Spinal cord (tissue), 10 donors: ENCODE data around the gene FAM117B. TPM values are rescaled to one million over a fixed set of nuclear protein-coding genes. Genes with fewer than 3 reads are reported as not detected.
"Not testable (repeated sequence)": the region's sequence is repeated elsewhere in the genome, so short reads cannot be mapped to it uniquely, and the experiment has no call there.

Experiments used
- DNase-seq, 6 donors: peaks; one replicate each; pipeline versions ENCODE4 v3.0.0 to v3.0.0-alpha.2; 2013 to 2015; ENCODE audit warnings: low spot score in 6 of 6, low read depth in 4 of 6
- H3K27ac ChIP-seq: one replicate; pipeline ENCODE4 v1.5.1; 2013; ENCODE audit warnings: low read depth, low read length, control low read depth
- H3K27me3 ChIP-seq: one replicate; pipeline ENCODE4 v1.6.1; 2013; ENCODE audit warnings: low read length; ENCODE audit not compliant: control insufficient read depth, insufficient read depth
- H3K36me3 ChIP-seq: one replicate; pipeline ENCODE4 v1.6.1; 2013; ENCODE audit warnings: low read length; ENCODE audit not compliant: control insufficient read depth, insufficient read depth
- H3K4me1 ChIP-seq: one replicate; pipeline ENCODE4 v1.6.1; 2013; ENCODE audit warnings: low read length; ENCODE audit not compliant: control insufficient read depth, insufficient read depth
- H3K4me3 ChIP-seq: one replicate; pipeline ENCODE4 v1.5.1; 2013; ENCODE audit warnings: low read depth, low read length, control low read depth
- H3K9me3 ChIP-seq: one replicate; pipeline ENCODE4 v1.6.1; 2013; ENCODE audit warnings: low read length; ENCODE audit not compliant: control insufficient read depth, insufficient read depth
- WGBS: methylation state at CpG from one replicate; pipeline ENCODE4 v1.1.5; 2013; ENCODE audit warnings: missing lambda C conversion rate; ENCODE audit not compliant: insufficient coverage; 5-methylcytosine and 5-hydroxymethylcytosine counted together
- polyA plus RNA-seq, 2 donors: library from polyadenylated mRNA; unstranded; fragments of 120-200 nt; gene quantifications; one replicate each; pipeline ENCODE4 v1.2.1, GENCODE V29; 2013; ENCODE audit not compliant: insufficient read length in 2 of 2
- total RNA-seq, 2 donors: library from RNA; depleted of rRNA in 1 of 2; stranded (reverse); fragments of 120-200 nt in 1 of 2; fragments of >200 nt in 1 of 2; gene quantifications; one replicate each; pipeline versions ENCODE4 v1.2.3 to v1.2.4, GENCODE V29; 2013 to 2014
- donor health status: healthy.

Gene FAM117B
- total and polyA plus RNA-seq, 4 donors = 11.3 to 28.4 (median 23.3) TPM

GRCh38 chr2:202660796-202661195, 26.0 kb downstream of the FAM117B start:
- no peak overlapping the region for H3K27ac ChIP-seq

GRCh38 chr2:202669841-202670240, 35.1 kb downstream of the FAM117B start:
- H3K4me3 ChIP-seq = no peak overlapping the region
- no peaks in the 10 kb centered on the region for H3K36me3 ChIP-seq
- DNase-seq = no peak
- H3K4me1 ChIP-seq = peaks cover 2% of the 10 kb centered on the region
- WGBS = no CpG with 5 or more reads among the region's 1 CpG
- H3K27ac ChIP-seq = no peak overlapping the region
- H3K9me3 ChIP-seq = no peaks in the 10 kb centered on the region
- no peaks in the 10 kb centered on the region for H3K27me3 ChIP-seq

More at GRCh38 chr2:202660796-202661195, 26.0 kb downstream of the FAM117B start:
- 60% methylated on average over 1 of the region's 2 CpGs for WGBS
- Histone ChIP-seq H3K36me3 (no peaks in the 10 kb centered on the region), H3K9me3 (no peaks in the 10 kb centered on the region), H3K27me3 (no peaks in the 10 kb centered on the region), H3K4me1 (no peaks in the 10 kb centered on the region), H3K4me3 (no peak overlapping the region)
- no peak for DNase-seq

- WGBS = no CpG with 5 or more reads among the region's 3 CpGs
- peak in 4 of 6 donors; percentile 26 to 77 (median 36) for DNase-seq
- Histone ChIP-seq H3K36me3 (no peaks in the 10 kb centered on the region), H3K4me1 (peaks cover 2% of the 10 kb centered on the region), H3K4me3 (no peak overlapping the region), H3K9me3 (no peaks in the 10 kb centered on the region), H3K27me3 (no peaks in the 10 kb centered on the region), H3K27ac (no peak overlapping the region)
Measured at GRCh38 chr2:202671317-202672035, 36.7 kb downstream of the FAM117B start.

GRCh38 chr2:202675097-202675496, 40.3 kb downstream of the FAM117B start:
- no CpG with 5 or more reads among the region's 6 CpGs for WGBS
- H3K9me3 ChIP-seq, H3K36me3 ChIP-seq, H3K4me3 ChIP-seq, H3K27ac ChIP-seq, DNase-seq, H3K27me3 ChIP-seq, H3K4me1 ChIP-seq: not testable (repeated sequence)

- no peaks in the 10 kb centered on the region for H3K4me1 ChIP-seq
- H3K27ac ChIP-seq = no peak overlapping the region
- H3K9me3 ChIP-seq = peaks cover 9% of the 10 kb centered on the region
- H3K27me3 ChIP-seq = no peaks in the 10 kb centered on the region
- H3K4me3 ChIP-seq = no peak overlapping the region
- H3K36me3 ChIP-seq = no peaks in the 10 kb centered on the region
- 100% methylated on average over 2 of the region's 3 CpGs for WGBS
- DNase-seq = no peak
Measured at GRCh38 chr2:202679980-202680379, 45.2 kb downstream of the FAM117B start.

GRCh38 chr2:202680512-202680911, 45.7 kb downstream of the FAM117B start:
- H3K27ac ChIP-seq = no peak overlapping the region
- H3K9me3 ChIP-seq = peaks cover 9% of the 10 kb centered on the region
- no CpG with 5 or more reads among the region's 1 CpG for WGBS
- no peak overlapping the region for H3K4me3 ChIP-seq
- DNase-seq = no peak
- no peaks in the 10 kb centered on the region for H3K36me3 ChIP-seq
- no peaks in the 10 kb centered on the region for H3K27me3 ChIP-seq
- H3K4me1 ChIP-seq = no peaks in the 10 kb centered on the region

- Histone ChIP-seq H3K27ac (no peak overlapping the region), H3K4me3 (no peak overlapping the region), H3K9me3 (peaks cover 9% of the 10 kb centered on the region), H3K4me1 (no peaks in the 10 kb centered on the region), H3K27me3 (no peaks in the 10 kb centered on the region), H3K36me3 (no peaks in the 10 kb centered on the region)
- DNase-seq = no peak
- 76% methylated on average over 7 of the region's 9 CpGs for WGBS
Measured at GRCh38 chr2:202681688-202682205, 47.0 kb downstream of the FAM117B start.

- no peaks in the 10 kb centered on the region for H3K27me3 ChIP-seq
- no peak overlapping the region for H3K4me3 ChIP-seq
- no peaks in the 10 kb centered on the region for H3K4me1 ChIP-seq
- H3K27ac ChIP-seq = no peak overlapping the region
- H3K36me3 ChIP-seq = no peaks in the 10 kb centered on the region
- 92% methylated on average over 6 of the region's 12 CpGs for WGBS
- DNase-seq = no peak
- H3K9me3 ChIP-seq = peaks cover 9% of the 10 kb centered on the region
Measured at GRCh38 chr2:202682274-202682673, 47.5 kb downstream of the FAM117B start.

- Histone ChIP-seq H3K27me3 (no peaks in the 10 kb centered on the region), H3K4me3 (no peak overlapping the region), H3K27ac (no peak overlapping the region), H3K36me3 (no peaks in the 10 kb centered on the region), H3K9me3 (no peaks in the 10 kb centered on the region), H3K4me1 (no peaks in the 10 kb centered on the region)
- DNase-seq = no peak
- WGBS = 90% methylated on average over 2 of the region's 3 CpGs
Measured at GRCh38 chr2:202687276-202687675, 52.5 kb downstream of the FAM117B start.

GRCh38 chr2:202689459-202689858, 54.7 kb downstream of the FAM117B start:
- Histone ChIP-seq H3K9me3 (no peaks in the 10 kb centered on the region), H3K36me3 (no peaks in the 10 kb centered on the region), H3K27ac (no peak overlapping the region), H3K4me3 (no peak overlapping the region), H3K27me3 (no peaks in the 10 kb centered on the region), H3K4me1 (no peaks in the 10 kb centered on the region)
- no CpG with 5 or more reads among the region's 2 CpGs for WGBS
- no peak for DNase-seq
